Kidney (tissue), 14 donors: ENCODE data around the gene NHEJ1. TPM values are rescaled to one million over a fixed set of nuclear protein-coding genes. Genes with fewer than 3 reads are reported as not detected.
"Not testable (repeated sequence)": the region's sequence is repeated elsewhere in the genome, so short reads cannot be mapped to it uniquely, and the experiment has no call there.

Experiments
- DNase-seq, 5 donors: peaks; one replicate each; pipeline ENCODE4 v3.0.0-alpha.2; 2013 to 2020
- FAIRE-seq: peaks from 2 replicates; lab custom pipeline; 2012; peaks lifted over from hg19 to GRCh38; lab: Jason Lieb, UNC
- H3K27ac ChIP-seq, 2 donors: one replicate each; pipeline ENCODE4 v1.7.0; 2013; ENCODE audit warnings: low read depth in 2 of 2, low read length in 2 of 2, inconsistent platforms in 1 of 2
- H3K27me3 ChIP-seq: one replicate; pipeline ENCODE4 v1.7.1; 2013; ENCODE audit warnings: low read length, inconsistent platforms; ENCODE audit not compliant: control insufficient read depth, insufficient read depth
- H3K36me3 ChIP-seq, 3 donors: one replicate each; pipeline versions ENCODE4 v1.7.0 to v1.7.1; 2013; ENCODE audit warnings: low read length in 3 of 3, control low read depth in 1 of 3, inconsistent platforms in 1 of 3; ENCODE audit not compliant: insufficient read depth in 3 of 3, control insufficient read depth in 2 of 3
- H3K4me1 ChIP-seq, 3 donors: one replicate each; pipeline versions ENCODE4 v1.7.0 to v1.7.1; 2013; ENCODE audit warnings: low read length in 3 of 3, inconsistent platforms in 1 of 3, low read depth in 1 of 3; ENCODE audit not compliant: control insufficient read depth in 2 of 3, insufficient read depth in 2 of 3
- H3K4me3 ChIP-seq, 3 donors: one replicate each; pipeline versions ENCODE4 v1.7.0 to v1.8.1; 2013; ENCODE audit warnings: low read length in 3 of 3, control low read depth in 1 of 3, inconsistent platforms in 1 of 3
- H3K9ac ChIP-seq, 3 donors: one replicate each; pipeline versions ENCODE4 v1.7.0 to v1.7.1; 2013; ENCODE audit warnings: low read length in 3 of 3, control low read depth in 1 of 3, inconsistent platforms in 1 of 3
- H3K9me3 ChIP-seq, 3 donors: one replicate each; pipeline versions ENCODE4 v1.7.0 to v1.7.1; 2013; ENCODE audit warnings: low read length in 3 of 3, control low read depth in 1 of 3, inconsistent platforms in 1 of 3; ENCODE audit not compliant: control insufficient read depth in 2 of 3, insufficient read depth in 1 of 3
- intact Hi-C: fragments of 100-400 bp; cut with DNase I; formaldehyde crosslinking; loops from one replicate; pipeline ENCODE4 v1.11.1; 2022
- polyA plus RNA-seq: library from polyadenylated mRNA; stranded (reverse); fragments of 350-450 nt; fragmentation: Illumina TruSeq; extraction: RNeasy Lipid Tissue Mini Kit (QIAGEN cat#74804); gene quantifications from one replicate; pipeline ENCODE4 v1.2.3, GENCODE V29; 2014; ENCODE audit warnings: low read depth, low replicate concordance; ENCODE audit not compliant: insufficient read depth
- total RNA-seq: library from RNA; stranded (reverse); fragmentation: NEBNext Ultra II Directional; extraction: Animal tissue kit (Norgen Biotek cat#: 25700); gene quantifications from one replicate; pipeline ENCODE4 v1.2.1, GENCODE V29; 2021
- TF ChIP-seq, protein P1 (sequence below): IDR thresholded peaks from 3 replicates; pipeline ENCODE4 v1.5.1; 2012; ENCODE audit warnings: mild to moderate bottlenecking, moderate library complexity, borderline replicate concordance; ENCODE audit not compliant: insufficient read depth; ENCODE audit errors: extremely low read depth
- donor health status: control.
- donor health status: control.
- donor health status: control.
- donor health status: control.
- donor health status: control.
- donor health status: DM: yes; HTN: yes; CAD: no.
- donor health status: Normal renal cell carcinoma (clear cell type).

The NHEJ1 gene
- total and polyA plus RNA-seq, 2 donors from 2014 or later: 17.5 to 17.7 TPM

DNA sequence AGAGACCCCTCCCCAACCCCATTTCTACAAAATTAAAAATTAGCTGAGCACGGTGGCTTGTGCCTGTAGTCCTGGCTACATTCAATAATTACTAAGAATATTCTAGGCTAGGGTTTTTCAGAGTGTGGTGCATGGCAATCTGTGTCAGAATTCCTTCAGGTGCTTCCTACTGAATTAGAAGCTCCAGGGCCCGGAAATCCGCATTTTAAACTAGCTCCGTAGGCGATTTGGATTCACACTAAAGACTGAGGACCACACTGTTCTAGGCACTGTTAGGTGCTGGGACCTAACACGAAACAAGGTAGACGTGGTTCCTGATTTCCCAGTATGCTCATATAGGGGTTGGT lies 45.3 kb upstream of the NHEJ1 start:
- peak overlapping the region; percentile 89 to 93 (median 92) for H3K4me3 ChIP-seq
- TF ChIP-seq, protein P1, sequence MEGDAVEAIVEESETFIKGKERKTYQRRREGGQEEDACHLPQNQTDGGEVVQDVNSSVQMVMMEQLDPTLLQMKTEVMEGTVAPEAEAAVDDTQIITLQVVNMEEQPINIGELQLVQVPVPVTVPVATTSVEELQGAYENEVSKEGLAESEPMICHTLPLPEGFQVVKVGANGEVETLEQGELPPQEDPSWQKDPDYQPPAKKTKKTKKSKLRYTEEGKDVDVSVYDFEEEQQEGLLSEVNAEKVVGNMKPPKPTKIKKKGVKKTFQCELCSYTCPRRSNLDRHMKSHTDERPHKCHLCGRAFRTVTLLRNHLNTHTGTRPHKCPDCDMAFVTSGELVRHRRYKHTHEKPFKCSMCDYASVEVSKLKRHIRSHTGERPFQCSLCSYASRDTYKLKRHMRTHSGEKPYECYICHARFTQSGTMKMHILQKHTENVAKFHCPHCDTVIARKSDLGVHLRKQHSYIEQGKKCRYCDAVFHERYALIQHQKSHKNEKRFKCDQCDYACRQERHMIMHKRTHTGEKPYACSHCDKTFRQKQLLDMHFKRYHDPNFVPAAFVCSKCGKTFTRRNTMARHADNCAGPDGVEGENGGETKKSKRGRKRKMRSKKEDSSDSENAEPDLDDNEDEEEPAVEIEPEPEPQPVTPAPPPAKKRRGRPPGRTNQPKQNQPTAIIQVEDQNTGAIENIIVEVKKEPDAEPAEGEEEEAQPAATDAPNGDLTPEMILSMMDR: no peak
- H3K36me3 ChIP-seq: peaks cover 0 to 19% (median 10%) of the 10 kb centered on the region in 3 donors
- H3K27ac ChIP-seq: peak overlapping the region; percentile 96 to 97
- H3K4me1 ChIP-seq: peaks cover 8 to 14% (median 9%) of the 10 kb centered on the region in 3 donors
- H3K9me3 ChIP-seq: no peaks in the 10 kb centered on the region
- intact Hi-C loops: no loop called here
- H3K27me3 ChIP-seq: no peaks in the 10 kb centered on the region
- FAIRE-seq (no peak), DNase-seq (peak in 1 of 5 donors; percentile 1)
- H3K9ac ChIP-seq: peak overlapping the region; percentile 92 to 100 (median 96)

DNA sequence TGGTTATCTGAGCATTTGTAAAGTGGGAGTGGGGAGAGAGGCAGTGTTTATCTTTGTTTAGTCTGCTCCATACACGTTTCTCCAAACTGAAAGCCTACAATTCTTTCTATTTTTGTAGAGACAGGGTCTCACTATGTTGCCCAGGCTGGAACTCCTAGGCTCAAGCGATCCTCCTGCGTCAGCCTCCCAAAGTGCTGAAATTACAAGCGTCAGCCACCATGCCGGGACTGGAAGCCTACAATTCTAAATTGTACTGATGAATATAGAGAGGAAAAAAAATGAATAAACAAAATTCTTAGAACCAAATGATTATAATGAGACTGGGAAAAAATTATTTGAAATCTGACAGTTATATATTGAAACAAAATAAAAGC lies 44.5 kb upstream of the NHEJ1 start:
- TF ChIP-seq, protein P1: no peak
- H3K9ac ChIP-seq: no peak overlapping the region
- DNase-seq: peak in 1 of 5 donors; percentile 45
- H3K36me3 ChIP-seq: peaks cover 0 to 19% (median 10%) of the 10 kb centered on the region in 3 donors
- no peak overlapping the region for H3K4me3 ChIP-seq
- H3K4me1 ChIP-seq: peaks cover 8 to 14% (median 9%) of the 10 kb centered on the region in 3 donors
- H3K27ac ChIP-seq: no peak overlapping the region
- H3K27me3 ChIP-seq: no peaks in the 10 kb centered on the region
- FAIRE-seq: no peak
- intact Hi-C loops: no loop called here
- H3K9me3 ChIP-seq: no peaks in the 10 kb centered on the region

DNA sequence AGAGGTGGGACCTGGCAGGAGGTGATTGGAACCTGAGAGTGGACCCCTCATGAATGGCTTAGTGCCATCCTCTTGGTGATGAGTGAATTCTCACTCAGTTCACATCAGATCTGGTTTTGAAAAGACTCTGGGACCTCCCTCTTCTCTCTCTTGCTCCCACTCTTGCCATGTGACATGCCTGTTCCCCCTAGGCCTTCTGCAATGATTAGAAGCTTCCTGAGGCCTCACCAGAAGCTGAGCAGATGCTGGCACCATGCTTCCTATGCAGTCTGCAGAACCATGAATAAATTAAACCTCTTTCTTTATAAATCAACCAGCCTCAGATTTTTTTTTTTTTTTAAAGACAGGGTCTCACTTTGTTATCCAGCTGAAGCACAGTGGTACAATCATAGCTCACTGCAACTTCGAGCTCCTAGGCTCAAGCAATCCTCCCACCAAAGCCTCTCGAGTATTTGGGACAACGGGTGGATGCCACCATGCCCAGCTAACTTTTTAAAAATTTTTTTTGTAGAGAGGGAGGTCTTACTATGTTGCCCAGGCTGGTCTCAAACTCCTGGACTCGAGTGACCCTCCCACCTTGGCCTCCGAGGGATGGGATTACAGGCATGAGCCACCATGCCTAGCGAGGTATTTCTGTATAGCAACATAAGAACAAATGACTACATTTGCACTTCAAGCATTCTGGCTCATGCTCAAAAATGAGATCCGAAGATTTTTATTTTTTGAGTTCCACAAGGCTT lies 44.0 kb upstream of the NHEJ1 start:
- peak in 1 of 5 donors; percentile 30 for DNase-seq

DNA sequence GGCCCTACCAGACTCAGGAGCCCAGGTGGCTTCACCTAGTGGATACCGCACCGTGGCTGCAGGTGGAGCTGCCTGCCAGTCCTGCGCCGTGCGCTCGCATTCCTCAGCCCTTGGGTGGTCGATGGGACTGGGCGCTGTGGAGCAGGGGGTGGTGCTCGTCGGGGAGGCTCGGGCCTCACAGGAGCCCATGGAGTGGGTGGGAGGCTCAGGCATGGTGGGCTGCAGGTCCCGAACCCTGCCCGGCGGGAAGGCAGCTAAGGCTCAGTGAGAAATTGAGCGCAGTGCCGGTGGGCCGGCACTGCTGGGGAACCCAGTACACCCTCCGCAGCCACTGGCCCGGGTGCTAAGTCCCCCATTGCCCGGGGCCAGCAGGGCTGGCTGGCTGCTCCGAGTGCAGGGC lies 40.7 kb upstream of the NHEJ1 start:
- intact Hi-C loops, H3K27ac ChIP-seq, H3K4me1 ChIP-seq, H3K9ac ChIP-seq, H3K4me3 ChIP-seq, H3K27me3 ChIP-seq, FAIRE-seq, H3K9me3 ChIP-seq, H3K36me3 ChIP-seq: not testable (repeated sequence)
- DNase-seq: peak in 1 of 5 donors; percentile 58

More for the DNA sequence above, 44.0 kb upstream of the NHEJ1 start:
- H3K27ac ChIP-seq: no peak overlapping the region
- intact Hi-C loops: no loop called here
- TF ChIP-seq, protein P1: no peak
- no peak for FAIRE-seq
- no peak overlapping the region for H3K9ac ChIP-seq
- H3K4me3 ChIP-seq: no peak overlapping the region
- H3K4me1 ChIP-seq: peaks cover 8 to 14% (median 9%) of the 10 kb centered on the region in 3 donors
- H3K9me3 ChIP-seq: no peaks in the 10 kb centered on the region
- peaks cover 0 to 15% (median 10%) of the 10 kb centered on the region in 3 donors for H3K36me3 ChIP-seq
- H3K27me3 ChIP-seq: no peaks in the 10 kb centered on the region

DNA sequence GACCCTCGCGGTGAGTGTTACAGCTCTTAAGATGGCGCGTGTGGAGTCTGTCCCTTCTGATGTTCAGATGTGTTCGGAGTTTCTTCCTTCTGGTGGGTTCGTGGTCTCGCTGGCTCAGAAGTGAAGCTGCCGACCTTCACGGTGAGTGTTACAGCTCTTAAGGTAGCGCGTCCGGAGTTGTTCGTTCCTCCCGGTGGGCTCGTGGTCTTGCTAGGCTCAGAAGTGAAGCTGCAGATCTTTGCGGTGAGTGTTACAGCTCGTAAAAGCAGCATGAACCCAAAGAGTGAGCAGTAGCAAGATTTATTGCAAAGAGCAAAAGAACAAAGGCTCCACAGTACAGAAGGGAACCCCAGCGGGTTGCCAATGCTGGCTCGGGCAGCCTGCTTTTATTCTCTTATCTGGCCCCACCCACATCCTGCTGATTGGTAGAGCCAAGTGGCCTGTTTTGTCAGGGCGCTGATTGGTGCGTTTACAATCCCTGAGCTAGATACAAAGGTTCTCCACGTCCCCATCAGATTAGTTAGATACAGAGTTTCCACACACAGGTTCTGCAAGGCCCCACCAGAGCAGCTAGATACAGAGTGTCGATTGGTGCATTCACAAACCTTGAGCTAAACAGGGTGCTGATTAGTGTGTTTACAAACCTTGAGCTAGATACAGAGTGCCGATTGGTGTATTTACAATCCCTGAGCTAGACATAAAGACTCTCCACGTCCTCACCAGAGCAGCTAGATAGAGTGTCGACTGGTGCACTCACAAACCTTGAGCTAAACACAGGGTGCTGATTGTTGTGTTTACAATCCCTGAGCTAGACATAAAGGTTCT lies 40.1 kb upstream of the NHEJ1 start:
- DNase-seq, H3K36me3 ChIP-seq, H3K27ac ChIP-seq, H3K4me3 ChIP-seq, H3K27me3 ChIP-seq, intact Hi-C loops, FAIRE-seq, H3K9ac ChIP-seq, H3K9me3 ChIP-seq, H3K4me1 ChIP-seq: not testable (repeated sequence)
